ENCODE measurements around the gene MTHFSD. TPM values are rescaled to one million over a fixed set of nuclear protein-coding genes. Genes with fewer than 3 reads are reported as not detected.

Gene MTHFSD
- total and polyA plus RNA-seq, 11 donors, result 3.9 to 17.0 (median 11.4) TPM

- Histone ChIP-seq H3K27ac (no peak overlapping the region), H3K9me3 (no peaks in the 10 kb centered on the region), H3K36me3 (no peaks in the 10 kb centered on the region), H3K4me1 (peaks cover 0 to 18% (median 11%) of the 10 kb centered on the region in 12 donors), H3K27me3 (peaks cover 0 to 33% (median 6%) of the 10 kb centered on the region in 9 donors), H3K4me3 (no peak overlapping the region)
- intact Hi-C loops (cut with DNase I), result no loop called here
- 72 to 78% (median 75%) methylated on average over 28 of the region's 28 CpGs for WGBS, 4 donors
- no peak for ATAC-seq
- TF ChIP-seq POLR2A (IDR thresholded peaks at IDR 0.05), result no peak
- TF ChIP-seq, protein P1, sequence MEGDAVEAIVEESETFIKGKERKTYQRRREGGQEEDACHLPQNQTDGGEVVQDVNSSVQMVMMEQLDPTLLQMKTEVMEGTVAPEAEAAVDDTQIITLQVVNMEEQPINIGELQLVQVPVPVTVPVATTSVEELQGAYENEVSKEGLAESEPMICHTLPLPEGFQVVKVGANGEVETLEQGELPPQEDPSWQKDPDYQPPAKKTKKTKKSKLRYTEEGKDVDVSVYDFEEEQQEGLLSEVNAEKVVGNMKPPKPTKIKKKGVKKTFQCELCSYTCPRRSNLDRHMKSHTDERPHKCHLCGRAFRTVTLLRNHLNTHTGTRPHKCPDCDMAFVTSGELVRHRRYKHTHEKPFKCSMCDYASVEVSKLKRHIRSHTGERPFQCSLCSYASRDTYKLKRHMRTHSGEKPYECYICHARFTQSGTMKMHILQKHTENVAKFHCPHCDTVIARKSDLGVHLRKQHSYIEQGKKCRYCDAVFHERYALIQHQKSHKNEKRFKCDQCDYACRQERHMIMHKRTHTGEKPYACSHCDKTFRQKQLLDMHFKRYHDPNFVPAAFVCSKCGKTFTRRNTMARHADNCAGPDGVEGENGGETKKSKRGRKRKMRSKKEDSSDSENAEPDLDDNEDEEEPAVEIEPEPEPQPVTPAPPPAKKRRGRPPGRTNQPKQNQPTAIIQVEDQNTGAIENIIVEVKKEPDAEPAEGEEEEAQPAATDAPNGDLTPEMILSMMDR (IDR thresholded peaks at IDR 0.05), result no peak
- DNase-seq, result no peak
Measured at GRCh38 chr16:86558355-86559193, 3.5 kb upstream of the MTHFSD start.

GRCh38 chr16:86557587-86557986 lies 2.6 kb upstream of the MTHFSD start:
- ATAC-seq (no peak), DNase-seq (no peak)
- no peak overlapping the region for H3K27ac ChIP-seq
- intact Hi-C loops (cut with DNase I), result no loop called here
- H3K9me3 ChIP-seq, result no peaks in the 10 kb centered on the region
- peaks cover 0 to 15% (median 11%) of the 10 kb centered on the region in 12 donors for H3K4me1 ChIP-seq
- H3K4me3 ChIP-seq, result no peak overlapping the region
- WGBS, 4 donors, result 73 to 85% (median 75%) methylated on average over 4 of the region's 4 CpGs
- peaks cover 0 to 33% (median 6%) of the 10 kb centered on the region in 9 donors for H3K27me3 ChIP-seq
- peaks cover 0 to 3% (median 0%) of the 10 kb centered on the region in 9 donors for H3K36me3 ChIP-seq
- no peak for TF ChIP-seq POLR2A (IDR thresholded peaks at IDR 0.05)
- TF ChIP-seq, protein P1 (IDR thresholded peaks at IDR 0.05), result no peak

- 46 to 72% (median 59%) methylated on average over 5 of the region's 5 CpGs for WGBS, 4 donors
- H3K27ac ChIP-seq, result no peak overlapping the region
Measured at GRCh38 chr16:86556576-86556975, 1.5 kb upstream of the MTHFSD start.

DNA sequence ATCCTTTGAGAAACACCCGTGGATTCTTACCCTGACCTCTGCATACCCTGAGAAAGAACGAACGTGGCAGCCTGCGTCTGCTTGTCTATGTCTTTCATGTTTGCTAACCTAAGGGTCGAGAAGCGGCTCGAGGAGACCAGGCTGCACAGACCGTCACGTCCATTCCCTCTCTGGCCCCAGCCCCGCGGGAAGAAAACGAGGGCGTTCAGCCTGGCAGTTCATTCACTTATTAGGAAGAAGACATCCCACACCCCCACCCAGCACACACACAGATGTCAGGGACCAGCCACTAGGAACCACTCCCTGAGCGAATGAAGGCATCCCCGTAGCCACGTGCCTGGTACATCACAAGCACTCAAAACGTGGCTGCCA lies 655 bp upstream of the MTHFSD start:
- DNase-seq, result no peak
- Histone ChIP-seq H3K27ac (peak overlapping the region in 8 of 12 donors; percentile 82 to 93 (median 88)), H3K36me3 (peaks cover 0 to 16% (median 12%) of the 10 kb centered on the region in 9 donors), H3K4me1 (peaks cover 0 to 15% (median 11%) of the 10 kb centered on the region in 12 donors), H3K9me3 (no peaks in the 10 kb centered on the region), H3K27me3 (peaks cover 0 to 23% (median 0%) of the 10 kb centered on the region in 9 donors), H3K4me3 (peak overlapping the region in 11 of 12 donors; percentile 71 to 100 (median 94))
- TF ChIP-seq, protein P1 (IDR thresholded peaks at IDR 0.05), result no peak
- no peak for TF ChIP-seq POLR2A (IDR thresholded peaks at IDR 0.05)
- no peak for ATAC-seq
- intact Hi-C loops (cut with DNase I), result no loop called here
- whole genome bisulfite sequencing, 4 donors, result 29 to 38% (median 34%) methylated on average over 14 to 17 of the region's 17 CpGs

More at GRCh38 chr16:86556576-86556975, 1.5 kb upstream of the MTHFSD start:
- TF ChIP-seq POLR2A (IDR thresholded peaks at IDR 0.05), result no peak
- TF ChIP-seq, protein P1 (IDR thresholded peaks at IDR 0.05), result no peak
- H3K4me1 ChIP-seq, result peaks cover 0 to 15% (median 11%) of the 10 kb centered on the region in 12 donors
- H3K36me3 ChIP-seq, result peaks cover 0 to 8% (median 4%) of the 10 kb centered on the region in 9 donors
- H3K27me3 ChIP-seq, result peaks cover 0 to 32% (median 3%) of the 10 kb centered on the region in 9 donors
- no peak overlapping the region for H3K4me3 ChIP-seq
- DNase-seq (no peak), ATAC-seq (no peak)
- intact Hi-C loops (cut with DNase I), result no loop called here
- no peaks in the 10 kb centered on the region for H3K9me3 ChIP-seq
